Nephron progenitor cell (in vitro differentiated cells): ENCODE measurements around the gene PRM3.

Source experiments
- DNase-seq: peaks from one replicate; pipeline ENCODE4 v3.0.0; 2021
- H3K27ac Mint-ChIP-seq: 2 replicates; pipeline ENCODE4 v1.8.0; 2021; ENCODE audit warnings: mild to moderate bottlenecking, moderate library complexity, mixed read lengths
- H3K27me3 Mint-ChIP-seq: 2 replicates; pipeline ENCODE4 v1.8.0; 2021; ENCODE audit warnings: mild to moderate bottlenecking, low read depth, mixed read lengths; ENCODE audit not compliant: poor library complexity
- H3K36me3 Mint-ChIP-seq: 2 replicates; pipeline ENCODE4 v1.8.0; 2021; ENCODE audit warnings: low read depth, mixed read lengths
- H3K4me1 Mint-ChIP-seq: 2 replicates; pipeline ENCODE4 v1.8.0; 2021; ENCODE audit warnings: mixed read lengths
- H3K4me3 Mint-ChIP-seq: 2 replicates; pipeline ENCODE4 v1.8.0; 2021; ENCODE audit warnings: mild to moderate bottlenecking, moderate library complexity, mixed read lengths
- H3K9me3 Mint-ChIP-seq: 2 replicates; pipeline ENCODE4 v1.8.0; 2021; ENCODE audit warnings: mild to moderate bottlenecking, moderate library complexity, mixed read lengths
- CTCF ChIP-seq: fragments of 200-600 bp; sonication (generic); IDR thresholded peaks from 2 replicates; pipeline ENCODE4 v1.5.0; 2021; ENCODE audit warnings: antibody characterized with exemption

Gene PRM3

GRCh38 chr16:11272921-11273720, at the start of gene PRM3:
Gene PRM3, minus strand, starts transcription at chr16:11273629. Its CDS starts 34 bp downstream, at chr16:11273595.
- TF ChIP-seq CTCF, result no peak
- no peak within 1 kb of the TSS for H3K4me3 Mint-ChIP-seq
- peak within 1 kb of the TSS; percentile 95 for H3K27ac Mint-ChIP-seq

GRCh38 chr16:11322823-11323222, 49.4 kb upstream of the PRM3 start:
- Mint-ChIP-seq H3K27ac (peak overlapping the region; percentile 83), H3K4me1 (peaks cover 38% of the 10 kb centered on the region), H3K27me3 (peaks cover 4% of the 10 kb centered on the region), H3K36me3 (no peaks in the 10 kb centered on the region), H3K4me3 (no peak overlapping the region), H3K9me3 (peaks cover 3% of the 10 kb centered on the region)
- TF ChIP-seq CTCF, result no peak
- DNase-seq, result no peak

More at GRCh38 chr16:11272921-11273720, at the start of gene PRM3:
- peaks cover 48% of the 10 kb centered on the region for H3K4me1 Mint-ChIP-seq
- no peaks in the 10 kb centered on the region for H3K36me3 Mint-ChIP-seq
- peaks cover 8% of the 10 kb centered on the region for H3K27me3 Mint-ChIP-seq
- peaks cover 3% of the 10 kb centered on the region for H3K9me3 Mint-ChIP-seq
- no peak for DNase-seq

GRCh38 chr16:11321662-11322061, 48.2 kb upstream of the PRM3 start:
- no peaks in the 10 kb centered on the region for H3K36me3 Mint-ChIP-seq
- H3K27ac Mint-ChIP-seq, result no peak overlapping the region
- H3K4me1 Mint-ChIP-seq, result peaks cover 29% of the 10 kb centered on the region

GRCh38 chr16:11320170-11320569, 46.7 kb upstream of the PRM3 start:
- no peaks in the 10 kb centered on the region for H3K36me3 Mint-ChIP-seq
- H3K9me3 Mint-ChIP-seq, result no peaks in the 10 kb centered on the region
- H3K4me1 Mint-ChIP-seq, result peaks cover 30% of the 10 kb centered on the region
- H3K27ac Mint-ChIP-seq, result no peak overlapping the region
- no peak overlapping the region for H3K4me3 Mint-ChIP-seq
- TF ChIP-seq CTCF, result no peak
- H3K27me3 Mint-ChIP-seq, result peaks cover 12% of the 10 kb centered on the region
- no peak for DNase-seq

More at GRCh38 chr16:11321662-11322061, 48.2 kb upstream of the PRM3 start:
- Mint-ChIP-seq H3K9me3 (no peaks in the 10 kb centered on the region), H3K27me3 (peaks cover 5% of the 10 kb centered on the region), H3K4me3 (no peak overlapping the region)
- TF ChIP-seq CTCF, result no peak
- DNase-seq, result no peak

GRCh38 chr16:11319529-11320146, 46.2 kb upstream of the PRM3 start:
- Mint-ChIP-seq H3K27ac (no peak overlapping the region), H3K36me3 (no peaks in the 10 kb centered on the region), H3K4me3 (no peak overlapping the region), H3K4me1 (peaks cover 25% of the 10 kb centered on the region), H3K9me3 (no peaks in the 10 kb centered on the region), H3K27me3 (peaks cover 16% of the 10 kb centered on the region)
- TF ChIP-seq CTCF, result no peak
- no peak for DNase-seq
